ENCODE results near the gene DPEP1.

- TF ChIP-seq CTCF (IDR thresholded peaks at IDR 0.05): no peak
- TF ChIP-seq EZH2 (IDR thresholded peaks at IDR 0.05): no peak
- TF ChIP-seq EZH2phosphoT487 (IDR thresholded peaks at IDR 0.05): no peak
These were observed 32.3 kb upstream of the DPEP1 start for GRCh38 chr16:89581045-89581695.
